AG20443 (cell line): Measurements from ENCODE around the gene RASL10A.

Source experiments
- DNase-seq: peaks from one replicate; pipeline ENCODE4 v3.0.0; 2012; ENCODE audit warnings: low spot score, mixed read lengths

The RASL10A gene

DNA sequence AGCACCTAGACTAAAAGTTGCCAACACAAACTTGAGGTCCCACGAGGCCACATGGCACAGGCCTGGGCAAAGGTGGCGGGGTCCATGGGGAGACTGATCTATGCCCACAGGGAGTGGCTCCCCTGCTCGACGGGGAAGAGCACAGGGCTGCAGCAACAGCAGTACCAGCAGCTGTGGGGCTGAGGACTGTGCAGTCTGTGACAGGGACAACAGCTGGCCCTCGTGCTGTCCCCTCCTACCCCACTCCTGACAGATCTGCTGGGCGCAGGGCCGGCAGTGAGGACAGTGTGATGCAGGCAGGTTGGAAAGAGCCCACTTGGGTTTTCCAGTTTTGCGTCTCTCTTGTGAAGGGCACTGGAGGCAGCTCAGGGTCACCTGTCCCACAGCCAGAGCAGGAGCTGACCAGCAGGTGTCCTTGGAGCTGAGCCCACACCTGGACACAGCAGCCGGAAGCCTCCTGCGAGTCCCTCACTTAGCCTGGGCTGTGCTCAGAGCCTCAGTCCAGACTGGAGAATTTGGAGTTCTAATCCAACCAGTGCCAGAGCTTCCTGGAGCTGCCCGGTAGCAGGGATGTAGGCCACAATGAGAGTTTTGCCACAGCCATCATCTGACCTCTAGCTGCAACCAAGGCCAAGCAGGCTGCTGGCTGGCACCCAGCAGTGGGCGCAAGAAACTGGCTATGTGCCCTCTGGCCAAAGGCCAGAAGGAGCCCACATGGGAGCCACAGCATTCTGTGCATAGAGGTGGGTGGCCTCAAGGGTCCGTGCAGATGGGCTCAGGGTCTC lies 12.6 kb downstream of the RASL10A start:
- DNase-seq: no peak

DNA sequence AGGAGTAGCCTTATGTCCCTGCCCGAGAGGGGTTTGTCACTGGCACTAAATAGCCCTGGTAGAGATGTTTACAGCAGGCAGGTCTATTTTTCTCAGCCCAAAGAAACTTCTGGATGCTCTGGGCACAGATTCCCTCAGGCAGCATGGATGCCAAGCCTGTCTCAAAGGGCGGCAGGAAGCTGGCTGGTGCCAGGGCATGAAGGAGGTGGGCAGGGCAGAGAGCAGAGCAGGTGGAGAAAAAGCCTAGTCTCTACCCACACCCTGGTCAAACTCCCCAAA lies 13.2 kb downstream of the RASL10A start:
- DNase-seq: no peak

DNA sequence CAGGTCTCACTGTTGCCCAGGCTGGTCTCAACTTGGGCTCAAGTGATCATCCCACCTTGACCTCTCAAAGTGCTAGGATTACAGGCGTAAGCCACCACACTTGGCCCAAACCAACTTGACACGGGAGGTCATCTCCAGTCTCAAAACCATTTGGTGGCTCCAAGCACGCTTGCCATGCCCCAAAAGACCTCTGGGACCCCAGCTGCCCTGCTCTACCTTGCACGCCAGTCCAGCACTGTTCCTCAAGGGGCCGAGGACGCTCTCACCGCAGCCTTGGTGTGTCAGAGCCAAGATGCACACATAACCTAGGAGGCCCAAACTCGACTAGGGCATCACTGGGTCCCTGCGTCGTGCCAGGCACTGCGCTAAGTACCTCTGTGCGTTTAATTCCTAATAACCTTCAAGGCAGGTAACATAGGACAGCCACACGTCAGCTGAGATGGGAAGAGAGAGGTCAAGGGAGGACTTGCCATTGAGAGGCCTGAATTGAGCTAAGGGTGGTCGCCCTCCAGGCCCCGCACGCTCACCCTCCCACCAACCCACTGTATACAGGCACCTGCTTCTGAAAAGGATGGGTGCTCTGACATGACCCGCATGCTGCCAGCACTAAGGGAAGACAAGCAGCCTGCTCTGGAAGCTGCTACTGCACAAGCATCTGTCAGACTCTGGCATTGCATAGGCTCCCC lies 13.6 kb downstream of the RASL10A start:
- DNase-seq: no peak

DNA sequence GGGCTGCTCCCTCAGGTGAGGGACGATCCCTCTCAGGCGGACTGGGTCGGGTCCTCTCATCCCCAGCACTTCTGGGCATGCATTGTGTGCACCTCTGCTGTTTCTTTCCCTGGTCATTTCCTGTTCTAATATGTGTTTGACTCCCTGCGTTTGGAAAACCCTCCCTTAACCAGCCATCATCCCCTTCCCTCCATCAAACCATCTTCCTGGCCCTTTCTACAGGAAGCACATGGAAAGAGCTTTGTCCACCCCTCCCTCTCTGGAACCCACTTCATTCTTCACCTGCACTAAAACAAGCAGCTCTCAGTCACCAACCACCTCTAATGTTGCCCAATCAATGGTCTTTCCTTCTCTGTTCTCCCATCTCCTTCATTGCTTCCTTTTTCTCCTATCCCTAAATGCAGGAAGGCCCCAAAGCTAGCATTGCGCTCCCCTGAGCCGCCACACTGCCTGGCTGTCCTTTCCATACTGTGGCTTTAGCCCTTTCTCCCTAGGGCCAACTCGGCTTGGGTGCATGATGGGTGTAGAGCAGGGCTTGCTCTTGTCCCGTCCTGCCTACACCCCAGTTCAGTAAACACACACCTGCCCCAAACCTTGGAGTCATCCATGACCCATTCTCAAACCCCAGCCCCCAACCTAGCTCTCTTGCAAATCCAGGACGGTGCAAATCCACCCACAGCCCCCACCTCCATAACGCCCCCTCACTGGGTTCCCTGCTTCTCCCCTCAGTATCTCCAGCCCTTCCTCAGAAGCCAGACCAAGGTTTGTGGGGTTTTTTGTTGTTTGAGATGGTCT lies 14.5 kb downstream of the RASL10A start:
- no peak for DNase-seq

DNA sequence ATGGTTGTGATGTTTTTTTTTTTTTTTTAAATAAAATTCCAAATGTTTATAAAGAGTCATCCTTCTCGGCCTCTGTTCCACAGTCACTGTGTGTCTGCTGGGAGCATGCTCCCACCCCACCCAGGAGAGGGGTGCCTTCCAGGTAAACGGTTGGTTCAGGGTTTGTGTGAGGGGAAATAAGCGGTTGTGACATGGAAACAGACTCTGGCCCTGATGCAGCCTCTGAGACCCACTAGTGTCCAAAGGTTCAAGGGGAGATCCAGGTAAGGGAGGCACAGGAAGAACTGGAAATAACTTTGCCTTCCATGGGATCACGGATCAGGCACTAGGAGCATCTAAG lies 15.1 kb downstream of the RASL10A start:
- DNase-seq: no peak

DNA sequence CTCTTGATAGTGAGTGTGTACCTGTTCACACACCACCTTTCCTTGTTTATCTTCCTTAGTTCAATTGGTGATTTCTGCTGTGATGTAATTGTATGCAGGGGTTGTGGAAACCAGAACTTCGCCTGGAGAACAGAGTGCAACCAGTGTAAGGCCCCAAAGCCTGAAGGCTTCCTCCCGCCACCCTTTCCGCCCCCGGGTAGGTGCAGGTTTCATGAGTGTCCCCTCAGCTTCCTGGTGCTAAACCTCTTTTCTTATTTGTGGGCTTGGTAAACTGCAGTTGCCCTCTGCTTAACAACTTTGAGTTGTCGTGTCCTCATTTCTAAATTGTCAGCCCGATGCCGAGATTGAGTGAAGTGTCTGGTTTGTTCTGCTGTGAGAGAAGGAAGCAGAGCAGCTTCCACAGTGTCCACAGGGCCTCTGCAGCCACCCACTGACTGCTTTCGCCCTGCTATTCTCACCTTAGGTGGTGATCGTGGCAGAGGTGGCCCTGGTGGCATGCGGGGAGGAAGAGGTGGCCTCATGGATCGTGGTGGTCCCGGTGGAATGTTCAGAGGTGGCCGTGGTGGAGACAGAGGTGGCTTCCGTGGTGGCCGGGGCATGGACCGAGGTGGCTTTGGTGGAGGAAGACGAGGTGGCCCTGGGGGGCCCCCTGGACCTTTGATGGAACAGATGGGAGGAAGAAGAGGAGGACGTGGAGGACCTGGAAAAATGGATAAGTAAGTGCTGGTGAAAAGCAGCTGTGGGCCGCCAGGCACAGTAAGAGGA lies 16.2 kb downstream of the RASL10A start:
- DNase-seq: no peak

DNA sequence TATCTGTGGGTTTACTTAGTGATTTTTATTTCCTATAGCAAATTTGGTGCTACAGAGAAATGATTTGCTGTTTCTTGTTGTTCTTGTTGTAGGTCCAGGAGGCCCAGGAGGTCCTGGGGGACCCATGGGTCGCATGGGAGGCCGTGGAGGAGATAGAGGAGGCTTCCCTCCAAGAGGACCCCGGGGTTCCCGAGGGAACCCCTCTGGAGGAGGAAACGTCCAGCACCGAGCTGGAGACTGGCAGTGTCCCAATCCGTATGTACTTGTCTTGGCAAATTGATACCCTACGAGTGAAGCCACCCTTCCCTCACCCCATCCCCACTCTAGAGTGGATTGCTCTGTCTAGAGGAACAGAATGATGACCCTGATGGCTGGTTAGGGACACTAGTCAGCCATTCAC lies 16.9 kb downstream of the RASL10A start:
- no peak for DNase-seq

DNA sequence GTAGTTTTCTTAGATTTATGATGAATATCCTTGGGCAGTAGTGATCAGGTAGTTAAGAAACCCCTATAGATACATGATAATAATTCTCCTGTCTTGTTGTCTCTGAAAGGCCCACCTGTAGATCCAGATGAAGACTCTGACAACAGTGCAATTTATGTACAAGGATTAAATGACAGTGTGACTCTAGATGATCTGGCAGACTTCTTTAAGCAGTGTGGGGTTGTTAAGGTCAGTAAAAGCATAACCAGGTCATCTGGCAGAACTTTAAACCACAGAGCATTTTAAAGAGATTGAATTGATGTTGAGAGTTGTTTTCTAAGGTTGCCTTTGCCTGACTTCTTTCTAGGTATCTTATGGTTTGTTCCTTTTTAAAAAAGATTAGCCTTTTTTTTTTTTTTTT lies 23.1 kb downstream of the RASL10A start:
- DNase-seq: no peak

DNA sequence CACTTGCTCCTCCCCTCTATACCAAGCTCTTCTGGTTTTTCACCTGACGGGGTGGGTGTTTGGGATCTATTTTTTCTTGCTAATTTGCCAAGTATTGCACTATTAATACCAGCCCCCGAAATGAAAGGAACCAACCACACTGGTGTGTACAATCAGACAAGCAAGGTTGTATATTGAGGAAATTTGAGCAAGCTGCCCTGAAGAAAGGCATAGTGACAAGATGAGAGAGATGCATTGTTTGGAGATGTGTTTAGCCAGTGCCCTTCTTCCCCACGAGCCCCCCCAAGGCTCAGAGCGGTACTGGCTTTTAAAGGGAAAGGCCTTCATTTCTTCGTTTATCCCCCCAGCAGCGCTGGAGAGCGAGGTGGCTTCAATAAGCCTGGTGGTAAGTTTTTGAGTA lies 24.3 kb downstream of the RASL10A start:
- DNase-seq: no peak

DNA sequence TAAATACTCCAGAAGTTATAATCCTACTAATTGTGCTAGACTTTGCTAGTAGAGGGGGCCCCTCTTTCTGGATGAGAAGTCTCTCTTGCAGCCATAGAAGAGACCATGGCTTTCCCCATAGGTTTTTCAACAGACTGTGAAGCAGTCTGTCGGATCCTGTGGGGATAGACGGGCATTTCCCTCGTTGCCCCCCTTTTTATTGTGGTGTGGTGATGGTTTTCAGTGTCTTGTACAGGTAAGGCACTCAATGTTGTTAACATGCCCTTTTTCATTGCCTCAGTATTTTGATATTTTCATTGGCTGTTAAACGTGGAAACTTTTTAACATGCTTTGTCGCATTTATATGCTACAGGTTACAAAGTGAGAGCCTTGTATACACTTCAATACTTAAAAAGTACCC lies 25.4 kb downstream of the RASL10A start:
- no peak for DNase-seq

DNA sequence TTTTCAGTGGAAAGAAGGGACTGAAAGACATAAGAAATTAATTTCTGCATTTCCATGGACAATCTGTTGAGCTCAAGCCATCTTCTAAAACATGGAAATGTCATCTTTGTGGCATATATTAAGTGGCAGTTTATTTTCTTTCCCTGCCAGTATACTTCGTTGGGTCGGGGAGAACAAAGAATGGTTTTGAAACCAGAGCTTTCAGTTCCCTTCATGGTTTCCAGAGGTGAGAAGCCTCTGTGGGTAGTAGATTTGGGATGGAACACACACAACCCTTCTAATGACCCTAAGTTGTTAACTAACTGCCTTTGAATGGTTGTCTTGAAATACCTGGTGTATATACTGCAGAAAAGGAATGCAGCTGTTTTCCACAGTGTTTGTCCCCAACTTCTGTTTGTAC lies 26.7 kb downstream of the RASL10A start:
- DNase-seq: no peak

DNA sequence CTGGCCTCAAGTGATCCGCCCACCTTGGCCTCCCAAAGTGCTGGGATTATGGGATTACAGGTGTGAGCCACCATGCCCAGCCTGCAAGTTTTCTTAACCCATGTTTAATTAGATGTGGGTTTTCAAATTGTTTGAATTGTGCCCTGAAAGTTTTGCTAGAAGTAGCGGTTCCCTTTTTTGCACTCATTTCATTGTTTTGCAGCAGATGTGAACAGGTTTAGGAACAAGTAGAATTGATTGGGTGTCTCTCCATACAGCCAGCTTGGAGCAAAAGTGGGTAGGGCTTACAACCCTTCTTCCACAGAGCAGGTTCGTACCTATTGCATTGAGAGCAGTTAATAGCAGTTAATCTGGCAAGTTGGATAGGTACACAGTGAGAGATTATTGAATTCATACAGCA lies 31.3 kb downstream of the RASL10A start:
- DNase-seq: no peak

DNA sequence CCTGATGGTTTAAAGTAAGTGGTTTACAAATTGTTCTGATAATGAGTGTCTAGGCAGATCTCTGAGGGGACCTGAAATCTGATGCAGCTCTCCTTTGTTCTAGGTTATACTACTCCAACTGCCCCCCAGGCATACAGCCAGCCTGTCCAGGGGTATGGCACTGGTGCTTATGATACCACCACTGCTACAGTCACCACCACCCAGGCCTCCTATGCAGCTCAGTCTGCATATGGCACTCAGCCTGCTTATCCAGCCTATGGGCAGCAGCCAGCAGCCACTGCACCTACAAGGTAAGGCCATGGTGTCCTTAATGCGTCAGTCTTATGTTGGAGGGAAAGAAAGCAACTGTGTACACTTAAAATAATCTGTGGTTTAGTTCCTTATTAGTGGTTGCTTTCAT lies 37.6 kb downstream of the RASL10A start:
- no peak for DNase-seq

DNA sequence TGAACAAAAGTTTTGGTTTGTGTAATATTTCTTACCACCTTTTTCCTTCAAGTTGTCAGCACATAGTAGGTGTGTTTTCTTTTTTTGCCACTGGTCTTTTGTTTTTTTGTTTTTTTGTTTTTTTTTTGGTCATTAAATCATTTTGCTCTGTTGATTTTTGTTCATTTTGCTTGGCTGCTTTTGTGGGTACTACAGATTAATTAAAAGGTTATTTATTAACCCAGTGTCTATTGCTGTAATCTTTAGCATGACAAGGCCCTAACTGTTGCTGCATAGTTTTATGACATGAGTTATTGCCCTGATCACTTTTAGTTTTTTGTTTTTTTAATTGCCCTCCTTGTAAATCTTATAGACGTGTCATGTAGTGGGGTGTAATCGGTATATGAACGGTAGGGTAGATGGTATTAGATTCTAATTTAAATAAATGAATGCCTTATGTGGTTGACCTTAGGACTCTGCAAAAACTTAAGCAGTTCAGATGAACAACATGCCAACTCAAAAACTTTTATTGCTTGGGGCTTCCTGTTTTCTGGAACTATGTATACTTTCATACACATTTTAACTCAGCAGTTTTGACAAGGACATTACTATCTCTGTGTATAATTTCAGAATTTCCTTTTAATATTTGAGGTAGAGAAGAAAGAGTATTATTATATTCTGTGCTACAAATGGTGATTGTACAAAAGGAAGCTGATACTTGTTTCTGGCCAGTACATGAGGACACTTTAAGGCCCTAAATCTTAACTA lies 39.5 kb downstream of the RASL10A start:
- no peak for DNase-seq

DNA sequence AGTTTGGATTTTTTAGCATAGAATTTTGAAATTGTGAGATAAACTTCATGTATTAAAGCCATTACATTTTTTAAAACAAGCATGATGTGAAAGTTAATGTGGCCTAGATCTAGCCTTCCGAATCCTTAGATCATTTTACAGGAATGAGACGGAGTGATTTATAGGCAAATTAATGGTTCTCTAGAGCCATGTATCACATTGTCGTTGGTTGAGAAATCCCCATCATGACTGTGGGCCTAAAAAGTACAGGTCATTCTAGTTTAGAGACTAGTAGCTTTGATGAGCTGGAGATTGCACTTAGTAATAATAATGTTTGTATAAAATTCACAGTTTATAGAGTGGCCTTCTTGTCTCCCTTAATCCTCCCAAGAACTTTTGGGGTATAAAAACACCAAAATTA lies 40.3 kb downstream of the RASL10A start:
- DNase-seq: no peak

DNA sequence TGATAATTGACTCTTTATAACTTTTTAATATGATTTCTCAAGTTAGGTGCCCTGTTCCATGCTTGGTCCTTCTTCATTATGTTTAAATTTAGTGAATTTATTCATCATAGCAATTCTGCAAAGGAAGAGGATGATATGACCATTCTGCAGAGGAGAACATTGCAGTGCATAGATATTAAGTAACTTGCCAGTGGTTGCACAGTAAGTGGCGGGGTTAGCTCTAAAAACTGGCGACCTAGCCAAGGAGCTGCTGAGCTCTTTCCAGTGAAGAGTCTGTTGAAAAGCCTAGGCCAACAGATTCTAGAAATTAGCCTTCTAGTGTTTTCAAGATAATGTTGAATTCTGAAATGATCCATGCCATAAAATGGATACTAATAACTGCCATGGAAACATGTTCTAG lies 42.9 kb downstream of the RASL10A start:
- DNase-seq: no peak

DNA sequence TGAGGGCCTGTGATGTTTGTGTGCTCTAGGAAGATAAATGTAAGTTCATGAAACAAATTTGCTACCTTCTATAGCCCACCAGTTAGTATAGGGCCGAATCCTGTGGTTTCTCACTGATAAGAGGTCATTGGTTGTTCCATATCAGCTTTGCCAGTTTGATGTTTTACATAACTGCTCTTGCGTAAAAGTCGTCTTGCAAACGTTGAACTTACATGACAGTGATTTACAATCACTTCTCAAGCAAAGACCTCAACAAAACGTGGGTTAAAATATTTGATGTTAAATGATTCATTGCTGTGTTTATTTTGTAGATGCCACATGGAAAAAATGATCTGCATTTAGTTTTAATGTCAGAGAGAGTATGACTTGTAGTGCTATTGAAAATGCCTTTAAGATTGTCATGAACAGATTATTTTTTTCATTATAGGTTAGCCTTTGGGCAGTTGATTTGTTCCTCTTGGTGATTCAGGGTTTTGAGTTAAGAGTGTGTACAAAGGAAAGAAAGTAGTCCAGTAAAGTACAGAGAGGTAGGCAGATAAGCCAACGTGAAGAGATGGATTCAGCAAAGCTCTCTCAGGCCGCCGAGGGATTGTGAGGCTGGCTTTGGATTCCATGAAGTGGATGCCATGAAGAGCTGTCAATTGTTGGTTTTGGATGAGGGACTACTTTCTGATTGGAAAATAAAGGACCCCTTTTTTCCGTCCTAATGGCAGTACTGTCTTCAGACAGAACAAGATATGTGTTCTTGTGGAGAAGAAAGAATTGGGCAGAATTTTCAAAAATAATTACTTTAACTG lies 44.8 kb downstream of the RASL10A start:
- DNase-seq: no peak

DNA sequence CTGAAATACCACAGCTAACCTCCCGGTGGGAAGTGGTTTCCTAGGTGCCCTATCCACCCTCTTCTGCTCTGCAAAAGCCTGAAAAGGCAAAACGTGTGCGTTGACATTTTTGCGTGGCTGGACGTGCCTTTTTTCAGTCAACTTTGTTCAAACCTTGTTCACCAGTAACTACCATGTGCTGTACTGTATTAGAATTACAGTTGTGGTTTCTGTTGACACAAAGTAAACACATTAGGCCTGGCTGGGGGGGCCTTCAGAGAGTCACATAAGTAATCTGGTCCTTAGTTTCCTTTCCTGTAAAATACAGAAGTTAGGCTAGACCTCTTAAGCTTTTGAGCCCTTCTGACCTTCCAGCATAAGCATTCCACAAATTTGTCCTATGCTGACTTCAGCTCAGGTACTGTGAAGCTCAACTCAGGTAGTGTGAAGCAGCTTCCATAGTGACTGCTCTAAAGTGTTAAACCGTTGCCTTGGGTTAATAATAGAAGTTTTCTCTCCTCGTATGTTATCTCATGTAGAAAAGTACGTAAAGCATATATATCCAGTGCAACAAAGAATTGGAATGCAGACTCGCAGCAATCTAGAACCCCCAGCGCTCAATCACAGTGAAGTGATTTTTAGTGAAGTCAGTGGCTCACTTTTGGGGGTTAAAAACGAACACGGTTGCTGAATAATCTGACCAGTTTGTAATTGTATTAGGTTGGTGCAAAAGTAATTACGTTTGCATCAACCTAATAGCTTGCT lies 45.6 kb downstream of the RASL10A start:
- no peak for DNase-seq

DNA sequence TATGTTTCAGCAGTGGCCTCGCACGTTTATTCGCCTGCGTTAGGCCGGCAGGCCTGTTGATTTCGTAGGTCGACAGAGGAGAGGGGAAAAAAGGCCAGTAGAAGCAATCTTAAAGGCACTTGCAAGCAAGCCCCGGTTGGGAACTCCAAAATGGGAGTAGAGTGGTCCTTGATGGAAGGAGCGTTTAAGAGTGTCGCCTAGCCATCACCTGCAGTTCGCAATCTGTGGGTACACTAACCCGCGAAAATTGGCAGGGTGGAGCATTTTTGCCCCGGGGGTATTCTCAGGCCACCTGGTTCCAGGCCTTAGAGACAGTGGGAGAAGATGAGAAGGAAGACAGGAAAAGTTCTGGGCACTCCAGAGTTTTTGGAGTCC lies 46.3 kb downstream of the RASL10A start:
- DNase-seq: no peak

DNA sequence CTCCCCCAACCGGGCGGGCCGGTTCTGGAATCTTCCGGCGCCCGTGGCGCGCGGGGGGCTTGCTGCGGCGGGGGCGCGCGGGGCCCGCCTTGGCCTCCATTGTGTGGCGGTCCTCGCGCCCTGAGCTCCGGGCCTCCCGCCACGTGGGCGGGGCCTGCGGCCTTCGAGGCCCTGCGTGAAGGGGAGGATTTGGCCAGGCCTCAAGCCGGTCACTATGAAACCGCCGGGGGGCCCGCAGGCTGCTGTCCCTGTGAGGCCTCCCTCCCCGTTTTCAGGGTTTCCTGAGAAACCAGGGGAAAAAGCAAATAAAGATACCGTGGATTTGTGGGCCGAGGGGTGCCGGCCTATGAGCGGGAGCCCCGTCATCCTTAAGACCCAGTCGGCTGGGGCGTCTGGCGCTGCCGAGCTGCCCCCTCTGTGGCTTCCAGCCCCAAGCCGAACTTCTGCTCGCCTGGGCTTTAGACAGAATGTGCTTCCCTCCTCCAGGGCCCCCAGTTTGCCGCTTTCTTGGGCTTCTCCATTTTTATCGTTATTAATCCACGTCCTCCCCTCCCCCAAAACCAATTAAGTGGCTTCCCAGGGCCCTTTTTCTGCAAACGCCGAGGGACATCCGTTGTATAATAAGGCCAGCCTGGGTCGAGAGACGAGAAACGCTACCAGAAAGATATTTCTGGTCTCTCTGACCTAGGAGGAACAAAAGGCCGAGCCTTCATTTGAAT lies 46.8 kb downstream of the RASL10A start:
- peak; percentile 84 for DNase-seq
